NB4 (cell line): ENCODE results near the gene RASIP1.
"Not testable (repeated sequence)": the region's sequence is repeated elsewhere in the genome, so short reads cannot be mapped to it uniquely, and the experiment has no call there.

ENCODE experiments used
- DNase-seq: peaks from one replicate; pipeline ENCODE4 v3.0.0; 2010; ENCODE audit warnings: low read depth
- H3K4me3 ChIP-seq: one replicate; pipeline ENCODE4 v1.5.1; 2011; ENCODE audit warnings: mild to moderate bottlenecking, low read depth, low read length, moderate library complexity
- MYC ChIP-seq: IDR thresholded peaks from 2 replicates; pipeline ENCODE4 v1.6.1; 2011; ENCODE audit warnings: low read depth, low read length
- POLR2A ChIP-seq: IDR thresholded peaks from 2 replicates; pipeline ENCODE4 v1.6.1; 2011; ENCODE audit warnings: mild to moderate bottlenecking; ENCODE audit not compliant: insufficient read length; ENCODE audit errors: extremely low read depth
- TF ChIP-seq, protein P1 (sequence below): IDR thresholded peaks from 2 replicates; pipeline ENCODE4 v1.6.1; 2011; ENCODE audit warnings: low read depth, low read length
- TF ChIP-seq, protein P2 (sequence below): IDR thresholded peaks from one replicate; pipeline ENCODE4 v1.5.1; 2012; ENCODE audit warnings: low read depth, low read length

The RASIP1 gene, protein sequence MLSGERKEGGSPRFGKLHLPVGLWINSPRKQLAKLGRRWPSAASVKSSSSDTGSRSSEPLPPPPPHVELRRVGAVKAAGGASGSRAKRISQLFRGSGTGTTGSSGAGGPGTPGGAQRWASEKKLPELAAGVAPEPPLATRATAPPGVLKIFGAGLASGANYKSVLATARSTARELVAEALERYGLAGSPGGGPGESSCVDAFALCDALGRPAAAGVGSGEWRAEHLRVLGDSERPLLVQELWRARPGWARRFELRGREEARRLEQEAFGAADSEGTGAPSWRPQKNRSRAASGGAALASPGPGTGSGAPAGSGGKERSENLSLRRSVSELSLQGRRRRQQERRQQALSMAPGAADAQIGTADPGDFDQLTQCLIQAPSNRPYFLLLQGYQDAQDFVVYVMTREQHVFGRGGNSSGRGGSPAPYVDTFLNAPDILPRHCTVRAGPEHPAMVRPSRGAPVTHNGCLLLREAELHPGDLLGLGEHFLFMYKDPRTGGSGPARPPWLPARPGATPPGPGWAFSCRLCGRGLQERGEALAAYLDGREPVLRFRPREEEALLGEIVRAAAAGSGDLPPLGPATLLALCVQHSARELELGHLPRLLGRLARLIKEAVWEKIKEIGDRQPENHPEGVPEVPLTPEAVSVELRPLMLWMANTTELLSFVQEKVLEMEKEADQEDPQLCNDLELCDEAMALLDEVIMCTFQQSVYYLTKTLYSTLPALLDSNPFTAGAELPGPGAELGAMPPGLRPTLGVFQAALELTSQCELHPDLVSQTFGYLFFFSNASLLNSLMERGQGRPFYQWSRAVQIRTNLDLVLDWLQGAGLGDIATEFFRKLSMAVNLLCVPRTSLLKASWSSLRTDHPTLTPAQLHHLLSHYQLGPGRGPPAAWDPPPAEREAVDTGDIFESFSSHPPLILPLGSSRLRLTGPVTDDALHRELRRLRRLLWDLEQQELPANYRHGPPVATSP

DNA sequence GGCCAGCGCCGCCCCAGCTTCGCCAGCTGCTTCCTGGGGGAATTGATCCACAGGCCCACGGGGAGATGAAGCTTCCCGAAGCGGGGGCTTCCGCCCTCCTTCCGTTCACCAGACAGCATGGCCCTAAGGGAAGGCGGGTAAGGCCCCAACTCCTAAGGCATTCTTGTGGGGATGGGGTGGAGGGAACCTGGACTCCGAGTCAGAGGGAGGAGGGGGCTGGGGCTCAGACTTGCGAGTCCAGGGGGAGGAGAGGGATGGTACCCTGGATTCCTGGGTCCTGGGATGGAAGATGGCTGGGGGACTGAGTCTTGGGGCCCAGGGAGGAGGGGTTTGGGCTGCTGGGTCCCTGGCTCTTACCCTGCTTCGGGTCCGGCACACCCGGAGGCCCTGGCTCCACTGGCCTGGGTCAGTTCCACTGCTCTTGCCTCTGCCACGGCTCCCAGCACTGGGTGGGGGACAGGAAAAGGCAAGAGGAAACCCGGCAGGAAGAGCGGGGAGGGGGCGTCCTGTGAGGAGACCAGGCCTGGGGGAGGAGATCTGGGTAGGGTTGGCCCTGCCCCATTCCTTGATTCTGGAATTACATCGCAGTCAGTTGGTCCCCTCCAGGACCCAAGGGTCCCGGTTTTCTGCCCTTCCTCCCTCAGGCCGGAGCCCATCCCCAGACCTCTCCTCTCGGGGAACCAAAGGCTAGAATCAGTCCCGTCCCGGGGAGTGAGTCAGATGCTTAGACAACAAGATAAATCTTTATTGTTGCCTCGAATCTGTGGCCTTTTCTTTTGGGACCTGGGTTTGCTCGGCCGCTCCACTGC, at the start of gene RASIP1:
TSS of gene RASIP1 (minus strand) at position 447 of the 809 bp plus-strand sequence. CDS start at position 119, 328 bp downstream.
- no peak within 1 kb of the TSS for H3K4me3 ChIP-seq
- TF ChIP-seq, protein P1, sequence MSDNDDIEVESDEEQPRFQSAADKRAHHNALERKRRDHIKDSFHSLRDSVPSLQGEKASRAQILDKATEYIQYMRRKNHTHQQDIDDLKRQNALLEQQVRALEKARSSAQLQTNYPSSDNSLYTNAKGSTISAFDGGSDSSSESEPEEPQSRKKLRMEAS: no peak
- TF ChIP-seq MYC: peak; percentile 17; the same call in 1 of the 2 replicates
- DNase-seq: no peak

DNA sequence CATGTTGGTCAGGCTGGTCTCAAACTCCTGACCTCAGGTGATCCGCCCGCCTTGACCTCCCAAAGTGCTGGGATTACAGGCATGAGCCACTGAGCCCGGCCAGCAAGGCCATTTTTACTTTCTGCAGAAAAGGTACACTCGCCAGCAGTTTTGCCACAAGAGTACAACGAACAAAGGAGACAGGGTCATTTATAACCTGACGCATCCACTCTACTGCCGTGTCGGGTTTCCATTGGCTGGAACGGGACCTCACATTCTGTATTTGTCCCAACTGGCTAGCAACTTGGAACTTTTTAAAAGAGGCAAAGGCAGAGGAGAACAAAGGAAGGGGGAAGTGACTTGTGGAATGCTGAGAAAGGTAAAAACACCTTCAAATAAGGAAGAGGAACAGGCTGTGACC, 46.9 kb upstream of the RASIP1 start:
- not testable (repeated sequence) for H3K4me3 ChIP-seq, DNase-seq

DNA sequence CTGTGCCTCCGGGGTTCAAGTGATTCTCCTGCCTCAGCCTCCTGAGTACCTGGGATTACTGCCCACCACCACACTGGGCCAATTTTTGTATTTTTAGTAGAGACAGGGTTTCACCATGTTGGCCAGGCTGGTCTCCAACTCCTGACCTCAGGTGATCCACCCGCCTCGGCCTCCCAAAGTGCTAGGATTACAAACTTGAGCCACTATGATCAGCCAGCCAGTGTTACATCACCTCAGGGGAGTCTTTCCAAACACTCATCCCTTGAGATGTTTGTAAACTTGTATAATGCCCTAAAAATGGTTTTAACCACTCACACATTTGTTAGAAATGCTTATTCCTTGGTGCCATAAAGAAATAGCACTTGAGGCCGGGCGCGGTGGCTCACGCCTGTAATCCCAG, 46.0 kb upstream of the RASIP1 start:
- H3K4me3 ChIP-seq, DNase-seq: not testable (repeated sequence)

DNA sequence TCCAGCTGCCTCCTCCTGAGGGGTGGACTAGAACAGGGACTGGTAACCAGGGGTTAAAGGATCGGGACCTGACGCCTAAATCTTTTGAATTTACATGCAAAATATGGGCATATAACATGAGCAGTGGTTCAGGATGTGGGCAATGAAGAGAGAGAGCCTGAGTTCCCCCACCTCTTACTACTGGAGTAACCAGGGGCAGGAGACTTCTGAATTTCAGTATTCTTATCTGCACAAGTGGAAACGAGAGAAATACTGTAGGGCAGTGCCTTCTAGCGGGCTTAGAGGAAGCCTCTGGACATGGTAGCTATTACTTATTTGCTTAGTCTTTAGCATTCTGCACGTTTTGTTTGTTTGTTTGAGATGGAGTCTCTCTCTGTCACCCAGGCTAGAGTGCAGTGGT, 44.1 kb upstream of the RASIP1 start:
- no peak for DNase-seq
- H3K4me3 ChIP-seq: no peak overlapping the region
- TF ChIP-seq, protein P2, sequence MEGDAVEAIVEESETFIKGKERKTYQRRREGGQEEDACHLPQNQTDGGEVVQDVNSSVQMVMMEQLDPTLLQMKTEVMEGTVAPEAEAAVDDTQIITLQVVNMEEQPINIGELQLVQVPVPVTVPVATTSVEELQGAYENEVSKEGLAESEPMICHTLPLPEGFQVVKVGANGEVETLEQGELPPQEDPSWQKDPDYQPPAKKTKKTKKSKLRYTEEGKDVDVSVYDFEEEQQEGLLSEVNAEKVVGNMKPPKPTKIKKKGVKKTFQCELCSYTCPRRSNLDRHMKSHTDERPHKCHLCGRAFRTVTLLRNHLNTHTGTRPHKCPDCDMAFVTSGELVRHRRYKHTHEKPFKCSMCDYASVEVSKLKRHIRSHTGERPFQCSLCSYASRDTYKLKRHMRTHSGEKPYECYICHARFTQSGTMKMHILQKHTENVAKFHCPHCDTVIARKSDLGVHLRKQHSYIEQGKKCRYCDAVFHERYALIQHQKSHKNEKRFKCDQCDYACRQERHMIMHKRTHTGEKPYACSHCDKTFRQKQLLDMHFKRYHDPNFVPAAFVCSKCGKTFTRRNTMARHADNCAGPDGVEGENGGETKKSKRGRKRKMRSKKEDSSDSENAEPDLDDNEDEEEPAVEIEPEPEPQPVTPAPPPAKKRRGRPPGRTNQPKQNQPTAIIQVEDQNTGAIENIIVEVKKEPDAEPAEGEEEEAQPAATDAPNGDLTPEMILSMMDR: no peak
- TF ChIP-seq MYC (no peak), POLR2A (no peak)
- TF ChIP-seq, protein P1: no peak

DNA sequence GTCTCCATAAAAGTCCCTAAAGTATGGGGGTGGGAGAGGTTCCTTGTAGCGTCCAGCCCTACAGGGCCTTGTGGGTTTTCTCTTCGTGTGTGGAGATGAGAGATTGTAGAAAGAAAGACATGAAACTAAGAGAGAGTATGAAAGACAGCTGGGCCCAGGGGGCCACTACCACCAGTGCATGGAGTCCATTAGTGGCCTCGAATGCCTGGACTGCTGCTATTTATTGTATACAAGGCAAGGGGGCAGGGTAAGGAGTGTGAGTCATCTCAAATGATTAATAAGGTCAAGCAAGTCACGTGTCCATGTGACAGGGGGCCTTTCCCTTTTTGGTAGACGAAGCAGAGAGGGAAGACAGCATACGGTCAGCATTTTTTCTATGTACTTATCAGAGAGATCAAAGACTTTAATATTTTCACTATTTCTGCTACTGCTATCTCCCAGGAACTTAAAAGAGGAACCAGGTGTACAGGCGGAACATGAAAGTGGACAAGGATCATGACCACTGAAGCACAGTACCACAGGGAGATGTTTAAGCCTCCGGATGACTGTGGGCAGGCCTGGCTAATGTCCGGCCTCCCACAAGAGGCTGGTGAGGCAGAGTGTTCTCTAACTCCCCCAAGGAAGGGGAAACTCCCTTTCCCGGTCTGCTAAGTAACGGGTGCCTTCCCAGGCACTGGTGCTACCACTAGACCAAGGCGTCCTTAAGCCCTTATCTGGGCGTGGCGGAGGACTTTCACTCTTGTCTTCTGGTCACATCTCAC, 40.4 kb upstream of the RASIP1 start:
- no peak overlapping the region for H3K4me3 ChIP-seq
- peak; percentile 59 for DNase-seq
- TF ChIP-seq, protein P1: peak; percentile 69
- TF ChIP-seq MYC (no peak), POLR2A (no peak)
- TF ChIP-seq, protein P2: no peak

DNA sequence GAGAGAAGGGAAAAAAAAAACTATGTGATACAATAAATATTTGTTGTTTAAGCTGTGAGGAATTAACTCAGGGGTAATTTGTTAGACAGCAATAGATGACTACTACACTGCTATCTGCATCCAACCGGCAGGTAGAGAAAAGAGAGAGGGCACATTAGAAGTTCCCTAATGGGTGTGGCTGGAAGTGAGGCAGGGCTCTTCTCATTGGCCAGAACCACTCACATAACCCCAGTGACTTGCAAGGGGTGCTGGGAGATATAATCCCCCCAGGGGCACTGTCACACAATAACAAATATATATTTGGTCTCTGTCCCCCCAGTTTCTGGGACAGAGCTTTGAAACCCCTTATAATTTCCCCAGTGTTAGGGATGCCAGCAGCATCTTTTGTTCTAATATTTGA, 39.2 kb upstream of the RASIP1 start:
- DNase-seq: no peak
- TF ChIP-seq, protein P1: no peak
- no peak for TF ChIP-seq MYC
- TF ChIP-seq, protein P2: no peak
- no peak for TF ChIP-seq POLR2A
- no peak overlapping the region for H3K4me3 ChIP-seq
